HCT116 (cell line): ENCODE measurements around the gene SGK1. TPM values are rescaled to one million over a fixed set of nuclear protein-coding genes. Genes with fewer than 3 reads are reported as not detected.

ENCODE experiments used
- ATAC-seq: fragments of 200-7000 bp; cut with Tn5 transposase; 2 replicates; pipeline ENCODE4 v1.9.1; 2020; ENCODE audit warnings: mild to moderate bottlenecking, moderate library complexity
- BruUV-seq: library from RNA; stranded (reverse); fragments of 400-500 nt; replicated peaks from 2 replicates; lab custom pipeline; 2021; lab: Mats Ljungman, UMichigan
- CTCF ChIA-PET: fragments of 300-600 bp; sonication (Branson Sonifier 250); formaldehyde crosslinking; loops from one replicate; lab custom pipeline; 2021; ENCODE audit warnings: antibody characterized with exemption; lab: Charles Lee
- POLR2A ChIA-PET: fragments of 300-600, 350-600 bp; sonication (Branson Sonifier 250); formaldehyde crosslinking; loops from one replicate; lab custom pipeline; 2021; ENCODE audit warnings: antibody characterized with exemption; lab: Charles Lee
- RAD21 ChIA-PET, 2 experiments: fragments of 300-600 bp; sonication (Branson Sonifier 250); formaldehyde crosslinking; loops; one replicate each; lab custom pipeline; 2023; ENCODE audit warnings: low total read pairs in 2 of 2; ENCODE audit not compliant: uncharacterized antibody in 2 of 2, unreplicated experiment in 2 of 2, low non-redundant PET in 1 of 2; lab: Charles Lee
- DNase-seq: peaks from one replicate; pipeline ENCODE4 v3.0.0-alpha.2; 2010; ENCODE audit warnings: low read depth, low spot score
- H2AFZ ChIP-seq: fragments of 200-600 bp; shearing (Covaris generic), sonication (generic); 2 replicates; pipeline ENCODE4 v1.6.1; 2017; ENCODE audit warnings: low read depth, mixed run types, mixed read lengths, antibody characterized with exemption, low read length; ENCODE audit not compliant: poor library complexity, severe bottlenecking
- H3K27ac ChIP-seq: 2 replicates; pipeline ENCODE4 v1.5.1; 2012; ENCODE audit warnings: low read depth, low read length
- H3K27me3 ChIP-seq: fragments of 200-600 bp; sonication (generic); 2 replicates; pipeline ENCODE4 v1.6.1; 2016; ENCODE audit warnings: mixed run types, low read length, mixed read lengths; ENCODE audit not compliant: insufficient read depth
- H3K36me3 ChIP-seq, 2 experiments: fragments of 200-500 bp in 1 of 2; fragments of 200-600 bp in 1 of 2; sonication (Bioruptor generic) in 1 of 2; sonication (generic) in 1 of 2; 2 replicates each; pipeline versions ENCODE4 v1.5.1 to v1.6.1; 2014 to 2016; ENCODE audit warnings: low read length in 2 of 2, inconsistent platforms in 1 of 2, mixed read lengths in 1 of 2, mixed run types in 1 of 2; ENCODE audit not compliant: insufficient read depth in 2 of 2, control insufficient read depth in 1 of 2
- H3K4me1 ChIP-seq, 2 experiments: fragments of 200-600 bp in 1 of 2; sonication (generic) in 1 of 2; 2 replicates each; pipeline versions ENCODE4 v1.5.1 to v1.6.1; 2012 to 2017; ENCODE audit warnings: low read length in 2 of 2, inconsistent platforms in 1 of 2, mild to moderate bottlenecking in 1 of 2, mixed read lengths in 1 of 2, mixed run types in 1 of 2, moderate library complexity in 1 of 2; ENCODE audit not compliant: insufficient read depth in 2 of 2, control insufficient read depth in 1 of 2
- H3K4me2 ChIP-seq: fragments of 200-600 bp; sonication (generic); 2 replicates; pipeline ENCODE4 v1.6.1; 2017; ENCODE audit warnings: mixed run types, low read length, mixed read lengths
- H3K4me3 ChIP-seq, 2 experiments: fragments of 200-600 bp in 1 of 2; sonication (generic) in 1 of 2; replicated peaks in 1 of 2; 2 replicates each; pipeline ENCODE4 v1.5.1; 2011 to 2016; ENCODE audit warnings: low read length in 2 of 2, control low read depth in 1 of 2, low read depth in 1 of 2, mild to moderate bottlenecking in 1 of 2, mixed read lengths in 1 of 2, mixed run types in 1 of 2
- H3K79me2 ChIP-seq: fragments of 200-600 bp; sonication (generic); 2 replicates; pipeline ENCODE4 v1.6.1; 2017; ENCODE audit warnings: mild to moderate bottlenecking, mixed run types, low read length, moderate library complexity, mixed read lengths; ENCODE audit not compliant: insufficient read depth
- H3K9ac ChIP-seq: fragments of 200-600 bp; sonication (generic); 2 replicates; pipeline ENCODE4 v1.6.1; 2016; ENCODE audit warnings: low read length, mixed read lengths
- H3K9me2 ChIP-seq: fragments of 200-600 bp; sonication (generic), shearing (Covaris generic); 2 replicates; pipeline ENCODE4 v1.6.1; 2017; ENCODE audit warnings: mixed run types, mild to moderate bottlenecking, moderate library complexity; ENCODE audit not compliant: insufficient read depth
- H3K9me3 ChIP-seq, 2 experiments: fragments of 200-500 bp in 1 of 2; fragments of 200-600 bp in 1 of 2; sonication (Bioruptor generic) in 1 of 2; sonication (generic) in 1 of 2; 2 replicates each; pipeline ENCODE4 v1.6.1; 2014 to 2017; ENCODE audit warnings: low read length in 2 of 2, mixed read lengths in 2 of 2, inconsistent platforms in 1 of 2, low read depth in 1 of 2, mild to moderate bottlenecking in 1 of 2, mixed run types in 1 of 2, moderate library complexity in 1 of 2; ENCODE audit not compliant: control insufficient read depth in 1 of 2, insufficient read depth in 1 of 2
- H4K20me1 ChIP-seq: fragments of 200-600 bp; sonication (generic), shearing (Covaris generic); 2 replicates; pipeline ENCODE4 v1.6.1; 2017; ENCODE audit warnings: mixed run types, mild to moderate bottlenecking, moderate library complexity; ENCODE audit not compliant: insufficient read depth
- CBX3 ChIP-seq: IDR thresholded peaks from 2 replicates; pipeline ENCODE4 v1.6.1; 2012; ENCODE audit warnings: low read depth
- ELF1 ChIP-seq: IDR thresholded peaks from 2 replicates; pipeline ENCODE4 v1.6.1; 2012; ENCODE audit warnings: low read depth, borderline replicate concordance
- EZH2 ChIP-seq: fragments of 200-600 bp; sonication (generic); IDR thresholded peaks from 2 replicates; pipeline ENCODE4 v1.6.1; 2017; ENCODE audit warnings: antibody characterized with exemption, mixed run types
- FOSL1 ChIP-seq: IDR thresholded peaks from 2 replicates; pipeline ENCODE4 v1.6.1; 2012; ENCODE audit warnings: low read depth
- JUND ChIP-seq: IDR thresholded peaks from 2 replicates; pipeline ENCODE4 v1.6.1; 2012
- MAX ChIP-seq: IDR thresholded peaks from 2 replicates; pipeline ENCODE4 v1.6.1; 2012
- REST ChIP-seq: IDR thresholded peaks from 2 replicates; pipeline ENCODE4 v1.6.1; 2012; ENCODE audit warnings: low read depth
- SIN3A ChIP-seq: IDR thresholded peaks from 2 replicates; pipeline ENCODE4 v1.6.1; 2012; ENCODE audit warnings: low read depth
- SP1 ChIP-seq: IDR thresholded peaks from 2 replicates; pipeline ENCODE4 v1.6.1; 2012; ENCODE audit warnings: low read depth
- SRF ChIP-seq: IDR thresholded peaks from 2 replicates; pipeline ENCODE4 v1.6.1; 2012; ENCODE audit warnings: low read depth
- TCF7L2 ChIP-seq: IDR thresholded peaks from 2 replicates; pipeline ENCODE4 v1.7.0; 2011; ENCODE audit warnings: borderline replicate concordance, inconsistent platforms; ENCODE audit not compliant: insufficient read depth, insufficient read length; ENCODE audit errors: extremely low read depth
- ZBTB33 ChIP-seq: IDR thresholded peaks from 2 replicates; pipeline ENCODE4 v1.6.1; 2011; ENCODE audit warnings: mild to moderate bottlenecking, low read length, moderate library complexity; ENCODE audit not compliant: insufficient replicate concordance; ENCODE audit errors: extremely low read depth
- ZNF274 ChIP-seq: fragments of 200-500 bp; sonication (Bioruptor generic); IDR thresholded peaks from 2 replicates; pipeline ENCODE4 v1.6.1; 2014; ENCODE audit warnings: mild to moderate bottlenecking, low read depth, low read length, inconsistent platforms
- intact Hi-C: fragments of 100-400 bp; cut with micrococcal nuclease; formaldehyde crosslinking; loops from 2 replicates; pipeline ENCODE4 v1.10.0; 2022
- total RNA-seq: library from RNA; stranded (reverse); gene quantifications from one replicate; pipeline ENCODE4 v1.2.1, GENCODE V29; 2021; ENCODE audit not compliant: unreplicated experiment

The SGK1 gene
- total RNA-seq, 1 experiment from 2014 or later: 4.5 TPM

- BruUV-seq: no TSS peak
- ATAC-seq (no peak), DNase-seq (no peak)
- no peak overlapping the region for H2AFZ ChIP-seq
- H4K20me1 ChIP-seq: no peaks in the 10 kb centered on the region
- no peaks in the 10 kb centered on the region for H3K79me2 ChIP-seq
- intact Hi-C loops: no loop called here
- POLR2A ChIA-PET: no interaction called here
- no peak overlapping the region for H3K9ac ChIP-seq
- H3K27ac ChIP-seq: no peak overlapping the region
- H3K4me1 ChIP-seq: peaks cover 0 to 4% of the 10 kb centered on the region in 2 experiments; a peak in 2 of 4 replicates
- H3K4me2 ChIP-seq: no peak overlapping the region
- no peaks in the 10 kb centered on the region for H3K27me3 ChIP-seq
- RAD21 ChIA-PET: no interaction called here
- CTCF ChIA-PET: no interaction called here
- no peaks in the 10 kb centered on the region for H3K9me3 ChIP-seq
- no peak for TF ChIP-seq FOSL1
- no peak for TF ChIP-seq ELF1
- no peak for TF ChIP-seq TCF7L2
- no peak for TF ChIP-seq CBX3
- no peak for TF ChIP-seq ZNF274
- TF ChIP-seq ZBTB33: no peak
- no peak for TF ChIP-seq EZH2
- TF ChIP-seq MAX: no peak
- TF ChIP-seq SP1: no peak
- no peak for TF ChIP-seq SRF
- no peak for TF ChIP-seq REST
- TF ChIP-seq SIN3A: no peak
- no peak for TF ChIP-seq JUND
- no peak overlapping the region for H3K4me3 ChIP-seq
- no peaks in the 10 kb centered on the region for H3K9me2 ChIP-seq
- no peaks in the 10 kb centered on the region for H3K36me3 ChIP-seq
Measured at GRCh38 chr6:134240665-134241431, 77.1 kb downstream of the SGK1 start.
